ENCODE data around the gene SCAF4.

SCAF4 gene

GRCh38 chr21:31713973-31714740, 17.8 kb downstream of the SCAF4 start:
- no peak for DNase-seq (ENCODE audit: low read depth in 3 of 3)

- DNase-seq (ENCODE audit: low read depth in 3 of 3), result no peak
Observed at GRCh38 chr21:31713115-31713514, 18.8 kb downstream of the SCAF4 start.

- DNase-seq (ENCODE audit: low read depth in 3 of 3), result no peak
Observed at GRCh38 chr21:31711745-31712285, 20.1 kb downstream of the SCAF4 start.

DNA sequence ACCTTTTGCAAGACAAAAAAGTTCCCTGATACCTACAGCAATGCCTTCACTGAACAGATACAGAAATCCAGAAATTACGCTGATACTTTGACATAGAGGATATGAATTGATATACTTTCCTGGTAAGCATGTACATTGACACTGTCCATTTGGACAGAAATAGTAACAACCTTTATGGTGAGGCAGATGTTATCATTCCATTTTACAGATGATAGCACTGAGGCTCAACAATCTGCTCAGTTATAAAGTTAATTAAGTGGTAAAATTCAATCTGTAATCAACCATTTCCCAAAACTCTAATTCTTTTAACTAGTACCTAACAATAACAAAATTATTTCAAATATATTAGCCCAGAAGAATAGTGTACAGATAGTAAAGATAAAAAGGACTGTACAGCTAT, 20.6 kb downstream of the SCAF4 start:
- DNase-seq (ENCODE audit: low read depth in 3 of 3), result no peak

- no peak for DNase-seq (ENCODE audit: low read depth in 3 of 3)
Observed at GRCh38 chr21:31710586-31710985, 21.3 kb downstream of the SCAF4 start.

DNA sequence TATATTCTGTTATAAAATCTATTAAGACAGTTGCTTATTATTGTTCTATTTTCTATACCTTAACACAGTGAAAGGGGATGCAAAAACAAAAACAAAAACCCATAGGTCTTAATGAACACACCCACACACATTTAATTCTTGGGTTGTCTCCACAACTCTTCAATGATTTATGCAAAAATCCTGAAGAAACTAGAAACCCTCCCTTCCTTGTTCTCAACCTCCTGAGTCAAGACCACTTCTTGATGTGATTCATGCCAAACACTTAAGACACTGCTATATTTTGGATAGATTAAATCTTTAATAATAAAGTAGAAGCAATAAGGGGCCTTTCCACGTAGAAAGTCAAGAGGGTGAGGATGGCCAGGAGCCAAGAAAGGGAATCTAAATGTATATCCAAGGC, 23.4 kb downstream of the SCAF4 start:
- no peak for DNase-seq (ENCODE audit: low read depth in 3 of 3)

DNA sequence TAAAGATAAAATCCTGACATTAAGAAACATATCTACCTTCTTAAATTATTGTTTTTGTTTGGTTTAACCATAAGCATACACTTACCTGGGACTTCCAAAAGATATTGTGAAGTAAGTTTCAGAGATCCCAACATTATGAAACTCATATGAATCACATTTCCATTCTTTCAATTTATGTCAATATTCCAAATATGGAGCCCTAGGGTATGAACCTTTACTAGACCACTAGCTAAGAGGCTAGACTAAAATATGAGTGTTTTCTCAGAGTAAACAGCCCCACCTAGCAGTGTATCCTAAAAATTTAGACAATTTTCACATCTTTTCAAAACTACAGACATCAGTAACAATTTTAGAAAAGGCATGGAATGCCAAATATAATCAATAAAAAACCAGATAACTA, 24.4 kb downstream of the SCAF4 start:
- DNase-seq (ENCODE audit: low read depth in 3 of 3), result no peak

DNA sequence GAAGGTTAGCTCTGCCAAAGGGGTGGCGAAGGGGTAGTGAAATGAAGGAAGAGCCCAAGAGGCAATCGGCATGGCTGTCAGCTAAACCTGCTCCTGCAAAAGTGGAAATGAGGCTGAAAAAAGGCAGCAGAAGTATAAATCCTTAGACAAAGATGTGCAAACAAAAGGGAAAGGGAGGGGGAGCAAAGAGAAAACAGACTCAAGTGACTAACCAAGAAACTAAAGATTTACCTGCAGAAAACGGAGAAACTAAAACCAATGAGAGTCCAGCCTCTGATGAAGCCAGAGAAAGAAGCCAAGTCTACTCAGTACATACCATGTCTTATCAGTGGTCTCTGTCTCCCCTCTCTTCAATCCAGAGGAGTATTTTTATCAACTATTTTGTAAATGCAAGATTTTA, 25.4 kb downstream of the SCAF4 start:
- no peak for DNase-seq (ENCODE audit: low read depth in 3 of 3)

GRCh38 chr21:31700040-31700439, 31.9 kb downstream of the SCAF4 start:
- no peak for DNase-seq (ENCODE audit: low read depth in 3 of 3)

- DNase-seq (ENCODE audit: low read depth in 3 of 3), result no peak
Observed at GRCh38 chr21:31698461-31698860, 33.5 kb downstream of the SCAF4 start.

DNA sequence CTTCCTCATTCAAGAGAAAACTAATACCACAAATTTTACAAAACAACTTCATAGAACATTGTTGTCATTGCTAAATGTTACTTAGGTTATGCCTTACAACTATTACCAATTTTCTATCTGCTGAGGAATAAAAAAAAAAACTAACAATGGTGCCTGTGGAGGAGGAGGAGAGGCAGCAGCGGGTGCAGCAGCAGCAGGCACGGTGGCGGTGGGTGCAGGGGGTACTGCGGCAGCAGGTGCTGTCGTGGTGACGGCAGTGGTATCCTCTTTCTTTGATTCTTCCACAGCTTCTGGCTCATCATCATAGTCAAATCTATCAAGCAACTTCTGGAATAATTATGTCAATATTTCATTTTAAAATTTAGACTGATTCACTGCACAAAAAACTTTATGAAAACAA, 35.5 kb downstream of the SCAF4 start:
- no peak for DNase-seq (ENCODE audit: low read depth in 3 of 3)

DNA sequence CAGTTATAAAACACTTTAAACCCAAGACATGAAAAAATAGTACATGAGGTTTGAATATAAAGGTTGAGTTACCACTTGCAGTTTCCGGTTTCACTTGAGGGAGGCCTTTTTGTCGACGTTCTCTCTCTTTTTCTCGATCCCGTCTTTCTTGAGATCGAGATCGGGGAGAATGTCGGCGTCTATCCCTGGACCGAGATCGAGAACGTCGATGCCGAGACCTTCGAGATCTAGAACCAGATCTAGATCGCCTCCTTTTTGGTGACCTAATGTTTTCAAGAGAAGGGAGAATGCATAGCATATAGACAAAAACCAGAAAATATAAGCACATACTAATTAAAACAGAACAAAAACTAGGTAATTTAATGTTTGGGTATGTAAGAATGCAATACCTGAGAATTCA, 38.7 kb downstream of the SCAF4 start:
- DNase-seq (ENCODE audit: low read depth in 3 of 3), result no peak

DNA sequence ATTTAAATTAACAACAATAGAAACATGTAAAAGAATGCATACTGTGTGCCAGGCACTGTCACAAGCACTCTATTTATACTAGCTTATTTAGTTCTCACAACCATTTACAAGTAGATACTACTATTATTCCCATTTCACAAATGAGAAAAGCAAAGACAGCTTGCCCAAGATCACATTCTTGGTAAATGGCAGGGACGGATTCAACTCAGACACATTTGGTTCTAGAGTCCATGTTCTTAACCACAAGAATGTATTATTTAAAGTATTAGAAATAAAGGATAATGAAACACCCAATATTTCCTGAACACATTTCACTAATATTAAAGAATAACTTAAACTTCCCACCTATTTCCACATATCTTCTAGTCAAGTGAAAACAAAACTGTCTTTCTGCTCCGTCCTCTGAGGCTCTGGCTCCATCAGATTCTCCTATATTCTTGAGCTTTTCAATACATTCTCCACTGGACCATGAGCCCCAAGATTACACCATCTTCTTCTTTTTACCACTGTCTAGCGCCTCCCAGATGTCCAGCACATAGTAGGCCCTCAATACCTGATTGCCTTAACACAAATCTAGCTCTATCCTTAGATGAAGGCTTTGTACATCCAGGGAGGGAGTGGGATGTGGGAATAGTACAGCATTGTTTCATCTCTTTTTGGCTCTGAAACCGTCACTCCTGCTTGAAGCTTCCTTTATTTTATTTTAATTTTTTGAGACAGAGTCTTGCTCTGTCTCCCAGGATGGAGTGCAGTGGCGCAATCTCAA, 43.1 kb downstream of the SCAF4 start:
- DNase-seq (ENCODE audit: low read depth in 3 of 3), result no peak

- DNase-seq (ENCODE audit: low read depth in 3 of 3), result no peak
Observed at GRCh38 chr21:31687108-31687507, 44.8 kb downstream of the SCAF4 start.

GRCh38 chr21:31686272-31686915, 45.5 kb downstream of the SCAF4 start:
- DNase-seq (ENCODE audit: low read depth in 3 of 3), result no peak

GRCh38 chr21:31684918-31685317, 47.0 kb downstream of the SCAF4 start:
- DNase-seq (ENCODE audit: low read depth in 3 of 3), result no peak

DNA sequence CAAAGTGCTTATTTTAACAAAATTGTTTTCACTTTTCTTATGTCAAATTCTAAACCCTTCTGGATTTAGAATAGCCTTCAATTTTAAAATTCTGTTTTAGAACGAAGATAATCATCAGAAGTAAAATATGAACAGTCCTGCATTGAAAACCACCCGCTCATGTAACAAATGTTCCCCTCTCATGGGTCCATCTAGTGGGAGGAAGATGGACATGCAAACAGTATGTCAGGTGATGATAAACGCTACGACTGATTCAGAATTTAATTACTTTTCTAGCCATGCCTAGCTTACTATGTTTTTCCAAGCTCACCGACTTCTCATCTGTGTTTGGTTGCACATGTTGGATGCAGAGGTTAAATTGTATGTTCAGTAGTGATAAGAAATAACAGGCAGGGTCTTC, 48.9 kb downstream of the SCAF4 start:
- DNase-seq (ENCODE audit: low read depth in 3 of 3), result no peak

GRCh38 chr21:31682620-31683019, 49.3 kb downstream of the SCAF4 start:
- DNase-seq (ENCODE audit: low read depth in 3 of 3), result no peak

DNA sequence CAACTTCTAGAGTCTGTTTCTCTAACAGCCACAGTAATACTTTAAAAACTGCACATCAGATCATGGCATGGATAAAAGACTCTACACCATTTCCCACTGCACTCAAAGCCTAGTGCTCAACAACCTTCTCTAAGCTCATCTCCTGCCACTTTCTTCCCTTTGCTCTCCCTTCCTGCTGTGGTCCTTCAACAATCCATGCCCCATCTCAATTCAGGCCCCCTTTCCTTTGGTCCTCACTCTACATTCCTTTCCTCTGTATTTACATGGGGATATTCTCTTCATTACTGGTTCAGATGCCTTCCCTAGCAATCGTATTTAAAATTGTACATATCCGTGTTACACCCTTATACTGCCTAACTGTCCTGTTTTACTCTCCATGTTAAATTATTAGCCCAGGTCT, 53.4 kb downstream of the SCAF4 start:
- DNase-seq (ENCODE audit: low read depth in 3 of 3), result no peak

- DNase-seq (ENCODE audit: low read depth in 3 of 3), result no peak
Observed at GRCh38 chr21:31677047-31677446, 54.9 kb downstream of the SCAF4 start.

- DNase-seq (ENCODE audit: low read depth in 3 of 3), result no peak
Observed at GRCh38 chr21:31675960-31676359, 56.0 kb downstream of the SCAF4 start.

- DNase-seq (ENCODE audit: low read depth in 3 of 3), result no peak
Observed at GRCh38 chr21:31675318-31675717, 56.6 kb downstream of the SCAF4 start.
